Panc1 (cell line): ENCODE measurements around the gene CDKN1C.

Experiments used
- TF ChIP-seq, protein P1 (sequence below): fragments of 450-650 bp; IDR thresholded peaks from 2 replicates; pipeline ENCODE4 v1.5.1; 2017; ENCODE audit warnings: mild to moderate bottlenecking
- TF ChIP-seq, protein P2 (sequence below), 2 experiments: IDR thresholded peaks; 2 replicates each; pipeline ENCODE4 v1.6.1; 2011 to 2012; ENCODE audit warnings: low read depth in 2 of 2, control low read depth in 1 of 2, low read length in 1 of 2, mild to moderate bottlenecking in 1 of 2, moderate library complexity in 1 of 2; ENCODE audit not compliant: insufficient read depth in 1 of 2

DNA sequence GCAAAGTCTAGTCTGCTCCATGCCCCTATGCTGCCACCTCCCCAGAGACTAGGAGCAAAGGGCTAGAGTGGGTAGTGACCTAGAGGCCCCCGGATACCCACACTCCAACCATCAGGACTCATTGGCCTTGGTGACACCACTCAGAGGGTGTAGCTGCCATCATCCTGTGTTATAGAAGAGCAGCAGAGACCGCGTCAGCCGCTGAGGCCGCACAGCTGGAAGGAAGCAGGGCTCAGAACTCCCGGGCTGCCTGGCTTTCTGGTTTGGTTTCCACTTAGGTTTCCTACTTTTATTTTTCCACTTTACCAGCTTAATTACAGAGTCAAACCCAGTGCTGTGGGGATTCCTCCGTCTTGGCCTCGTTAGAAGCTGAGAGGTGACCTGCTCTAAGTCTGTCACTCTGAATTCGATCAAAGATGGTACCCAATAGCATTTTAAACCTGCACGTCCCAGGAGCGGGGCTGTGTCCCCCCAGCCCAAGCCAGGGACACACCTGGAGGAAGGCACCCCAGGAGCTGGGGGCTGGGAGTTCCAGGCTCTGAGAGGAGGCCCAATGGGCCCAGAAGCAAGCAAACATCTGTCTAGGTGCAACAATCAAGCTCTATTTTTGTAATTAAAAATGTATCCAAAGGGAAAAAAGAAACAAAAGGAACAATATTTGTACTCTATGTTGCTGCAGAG is 2.1 kb upstream of the CDKN1C start:
- TF ChIP-seq, protein P1, sequence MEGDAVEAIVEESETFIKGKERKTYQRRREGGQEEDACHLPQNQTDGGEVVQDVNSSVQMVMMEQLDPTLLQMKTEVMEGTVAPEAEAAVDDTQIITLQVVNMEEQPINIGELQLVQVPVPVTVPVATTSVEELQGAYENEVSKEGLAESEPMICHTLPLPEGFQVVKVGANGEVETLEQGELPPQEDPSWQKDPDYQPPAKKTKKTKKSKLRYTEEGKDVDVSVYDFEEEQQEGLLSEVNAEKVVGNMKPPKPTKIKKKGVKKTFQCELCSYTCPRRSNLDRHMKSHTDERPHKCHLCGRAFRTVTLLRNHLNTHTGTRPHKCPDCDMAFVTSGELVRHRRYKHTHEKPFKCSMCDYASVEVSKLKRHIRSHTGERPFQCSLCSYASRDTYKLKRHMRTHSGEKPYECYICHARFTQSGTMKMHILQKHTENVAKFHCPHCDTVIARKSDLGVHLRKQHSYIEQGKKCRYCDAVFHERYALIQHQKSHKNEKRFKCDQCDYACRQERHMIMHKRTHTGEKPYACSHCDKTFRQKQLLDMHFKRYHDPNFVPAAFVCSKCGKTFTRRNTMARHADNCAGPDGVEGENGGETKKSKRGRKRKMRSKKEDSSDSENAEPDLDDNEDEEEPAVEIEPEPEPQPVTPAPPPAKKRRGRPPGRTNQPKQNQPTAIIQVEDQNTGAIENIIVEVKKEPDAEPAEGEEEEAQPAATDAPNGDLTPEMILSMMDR, result no peak
- TF ChIP-seq, protein P2, sequence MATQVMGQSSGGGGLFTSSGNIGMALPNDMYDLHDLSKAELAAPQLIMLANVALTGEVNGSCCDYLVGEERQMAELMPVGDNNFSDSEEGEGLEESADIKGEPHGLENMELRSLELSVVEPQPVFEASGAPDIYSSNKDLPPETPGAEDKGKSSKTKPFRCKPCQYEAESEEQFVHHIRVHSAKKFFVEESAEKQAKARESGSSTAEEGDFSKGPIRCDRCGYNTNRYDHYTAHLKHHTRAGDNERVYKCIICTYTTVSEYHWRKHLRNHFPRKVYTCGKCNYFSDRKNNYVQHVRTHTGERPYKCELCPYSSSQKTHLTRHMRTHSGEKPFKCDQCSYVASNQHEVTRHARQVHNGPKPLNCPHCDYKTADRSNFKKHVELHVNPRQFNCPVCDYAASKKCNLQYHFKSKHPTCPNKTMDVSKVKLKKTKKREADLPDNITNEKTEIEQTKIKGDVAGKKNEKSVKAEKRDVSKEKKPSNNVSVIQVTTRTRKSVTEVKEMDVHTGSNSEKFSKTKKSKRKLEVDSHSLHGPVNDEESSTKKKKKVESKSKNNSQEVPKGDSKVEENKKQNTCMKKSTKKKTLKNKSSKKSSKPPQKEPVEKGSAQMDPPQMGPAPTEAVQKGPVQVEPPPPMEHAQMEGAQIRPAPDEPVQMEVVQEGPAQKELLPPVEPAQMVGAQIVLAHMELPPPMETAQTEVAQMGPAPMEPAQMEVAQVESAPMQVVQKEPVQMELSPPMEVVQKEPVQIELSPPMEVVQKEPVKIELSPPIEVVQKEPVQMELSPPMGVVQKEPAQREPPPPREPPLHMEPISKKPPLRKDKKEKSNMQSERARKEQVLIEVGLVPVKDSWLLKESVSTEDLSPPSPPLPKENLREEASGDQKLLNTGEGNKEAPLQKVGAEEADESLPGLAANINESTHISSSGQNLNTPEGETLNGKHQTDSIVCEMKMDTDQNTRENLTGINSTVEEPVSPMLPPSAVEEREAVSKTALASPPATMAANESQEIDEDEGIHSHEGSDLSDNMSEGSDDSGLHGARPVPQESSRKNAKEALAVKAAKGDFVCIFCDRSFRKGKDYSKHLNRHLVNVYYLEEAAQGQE (IDR thresholded peaks at IDR 0.05; ENCODE audit: insufficient read depth in 1 of 2, low read depth in 2 of 2, low read length in 1 of 2), result no peak
